B cell (primary cell): ENCODE data around the gene CCDC124. TPM values are rescaled to one million over a fixed set of nuclear protein-coding genes. Genes with fewer than 3 reads are reported as not detected.

ENCODE experiments used
- ATAC-seq: fragments of 200-7000 bp; cut with Tn5 transposase; one replicate; pipeline ENCODE4 v1.10.0; 2021; ENCODE audit warnings: low read depth, mild to moderate bottlenecking, moderate number of reproducible peaks, moderate library complexity
- CTCF ChIA-PET: fragments of 350-600 bp; sonication (Branson Sonifier 250); formaldehyde crosslinking; loops from one replicate; lab custom pipeline; 2021; ENCODE audit warnings: antibody characterized with exemption, inconsistent platforms; lab: Charles Lee
- POLR2A ChIA-PET: fragments of 350-600 bp; sonication (Branson Sonifier 250); formaldehyde crosslinking; loops from one replicate; lab custom pipeline; 2021; ENCODE audit warnings: antibody characterized with exemption; lab: Charles Lee
- DNase-seq: peaks from one replicate; pipeline ENCODE4 v3.0.0; 2013
- H2AFZ ChIP-seq: 2 replicates; pipeline ENCODE4 v1.6.1; 2012; ENCODE audit warnings: mild to moderate bottlenecking, low read depth, low read length; ENCODE audit not compliant: insufficient read depth, poor library complexity, severe bottlenecking
- H3K27ac ChIP-seq, 2 donors: 1 replicate in 1 of 2; 2 replicates in 1 of 2; pipeline ENCODE4 v1.5.1; 2012 to 2013; ENCODE audit warnings: low read length in 2 of 2, mild to moderate bottlenecking in 2 of 2, moderate library complexity in 1 of 2
- H3K27me3 ChIP-seq, 4 experiments: fragments of 200-600 bp in 1 of 4; sonication (generic) in 1 of 4; replicated peaks in 1 of 4; 1 replicate in 2 of 4; 2 replicates in 2 of 4; pipeline versions ENCODE4 v1.6.1 to v1.7.0; 2013 to 2016; ENCODE audit warnings: low read length in 3 of 4, mild to moderate bottlenecking in 2 of 4, mixed read lengths in 1 of 4, moderate library complexity in 1 of 4; ENCODE audit not compliant: insufficient read depth in 4 of 4, control insufficient read depth in 3 of 4; ENCODE audit errors: control extremely low read depth in 1 of 4
- H3K36me3 ChIP-seq, 2 experiments: replicated peaks in 1 of 2; 1 replicate in 1 of 2; 2 replicates in 1 of 2; pipeline versions ENCODE4 v1.6.1 to v1.7.1; 2013; ENCODE audit warnings: low read length in 1 of 2; ENCODE audit not compliant: insufficient read depth in 2 of 2, control insufficient read depth in 1 of 2; ENCODE audit errors: control extremely low read depth in 1 of 2, extremely low read depth in 1 of 2
- H3K4me1 ChIP-seq, 2 donors: fragments of 200-600 bp in 1 of 2; sonication (generic) in 1 of 2; 1 replicate in 1 of 2; 2 replicates in 1 of 2; pipeline versions ENCODE4 v1.5.1 to v1.6.1; 2013 to 2017; ENCODE audit warnings: low read length in 2 of 2; ENCODE audit not compliant: control insufficient read depth in 2 of 2, insufficient read depth in 2 of 2
- H3K4me2 ChIP-seq: replicated peaks from 2 replicates; pipeline ENCODE3; 2012; ENCODE audit warnings: mild to moderate bottlenecking, low read depth, low read length; ENCODE audit not compliant: poor library complexity, severe bottlenecking
- H3K4me3 ChIP-seq, 5 experiments: fragments of 200-600 bp in 1 of 5; sonication (generic) in 1 of 5; 1 replicate in 3 of 5; 2 replicates in 2 of 5; pipeline versions ENCODE4 v1.5.1 to v1.7.0; 2011 to 2016; ENCODE audit warnings: low read length in 4 of 5, mild to moderate bottlenecking in 4 of 5, low read depth in 2 of 5, control low read depth in 1 of 5, moderate library complexity in 1 of 5; ENCODE audit not compliant: insufficient read depth in 1 of 5; ENCODE audit errors: control extremely low read depth in 1 of 5, extremely low read depth in 1 of 5
- H3K79me2 ChIP-seq: fragments of 200-600 bp; sonication (generic); one replicate; pipeline ENCODE4 v1.6.0; 2016; ENCODE audit warnings: low read length; ENCODE audit not compliant: control insufficient read depth, insufficient read depth
- H3K9ac ChIP-seq: fragments of 200-600 bp; sonication (generic); 2 replicates; pipeline ENCODE4 v1.6.1; 2017; ENCODE audit warnings: mild to moderate bottlenecking, low read length, moderate library complexity
- H3K9me3 ChIP-seq, 3 donors: one replicate each; pipeline versions ENCODE4 v1.6.1 to v1.7.1; 2013; ENCODE audit warnings: low read length in 2 of 3; ENCODE audit not compliant: control insufficient read depth in 2 of 3, insufficient read depth in 1 of 3; ENCODE audit errors: control extremely low read depth in 1 of 3
- H4K20me1 ChIP-seq: 2 replicates; pipeline ENCODE4 v1.6.0; 2012; ENCODE audit warnings: mild to moderate bottlenecking, low read length; ENCODE audit not compliant: insufficient read depth, control insufficient read depth, poor library complexity, severe bottlenecking
- H3K27ac Mint-ChIP-seq: one replicate; pipeline ENCODE4 v1.8.0; 2021; ENCODE audit warnings: mixed read lengths
- H3K27me3 Mint-ChIP-seq: one replicate; pipeline ENCODE4 v1.8.0; 2021; ENCODE audit warnings: mixed read lengths
- H3K4me1 Mint-ChIP-seq: one replicate; pipeline ENCODE4 v1.8.0; 2021; ENCODE audit warnings: mixed read lengths
- H3K4me3 Mint-ChIP-seq: one replicate; pipeline ENCODE4 v1.8.0; 2021; ENCODE audit warnings: mixed read lengths
- H3K9me3 Mint-ChIP-seq: one replicate; pipeline ENCODE4 v1.8.0; 2022; ENCODE audit warnings: mixed read lengths; ENCODE audit not compliant: insufficient read depth
- CTCF ChIP-seq: fragments of 200-600 bp; IDR thresholded peaks from one replicate; pipeline ENCODE4 v1.8.0; 2022; ENCODE audit warnings: antibody characterized with exemption, mild to moderate bottlenecking
- EZH2 ChIP-seq: IDR thresholded peaks from 2 replicates; pipeline ENCODE4 v1.6.1; 2012; ENCODE audit warnings: borderline replicate concordance, low read depth, mild to moderate bottlenecking, moderate library complexity, low read length; ENCODE audit not compliant: insufficient read depth, poor library complexity, severe bottlenecking
- WGBS: methylation state at CpG from one replicate; pipeline ENCODE4 v1.1.5; 2013; ENCODE audit warnings: missing lambda C conversion rate; ENCODE audit not compliant: insufficient coverage; 5-methylcytosine and 5-hydroxymethylcytosine counted together
- intact Hi-C: fragments of 100-400 bp; cut with micrococcal nuclease; formaldehyde crosslinking; loops from one replicate; pipeline ENCODE4 v1.10.0; 2022
- polyA plus RNA-seq: library from polyadenylated mRNA; depleted of rRNA; stranded (reverse); fragments of >200 nt; gene quantifications from 2 replicates; pipeline ENCODE4 v1.2.3, GENCODE V29; 2012
- total RNA-seq, 2 donors: library from RNA; stranded (reverse); fragments of 120-200 nt in 1 of 2; gene quantifications; 1 replicate in 1 of 2; 2 replicates in 1 of 2; pipeline versions ENCODE4 v1.2.3 to v1.2.4, GENCODE V29; 2013 to 2022

CCDC124 gene
- total and polyA plus RNA-seq, 2 donors (not counting 1 experiment from before 2014, with no cell fraction given) = 25.0 to 57.8 TPM

GRCh38 chr19:17963936-17964691, 31.3 kb downstream of the CCDC124 start:
- peaks cover 8% of the 10 kb centered on the region for H3K4me1 Mint-ChIP-seq
- Histone ChIP-seq H3K4me2 (no peak overlapping the region), H3K27ac (no peak overlapping the region), H3K27me3 (peaks cover 0 to 42% (median 13%) of the 10 kb centered on the region in 4 experiments), H3K9ac (no peak overlapping the region), H3K4me3 (no peak overlapping the region), H3K36me3 (no peaks in the 10 kb centered on the region), H3K79me2 (no peaks in the 10 kb centered on the region), H3K9me3 (peaks cover 0 to 6% (median 0%) of the 10 kb centered on the region in 3 donors), H2AFZ (no peak overlapping the region), H3K4me1 (peaks cover 4 to 10% of the 10 kb centered on the region in 2 donors), H4K20me1 (no peaks in the 10 kb centered on the region)
- DNase-seq (no peak), ATAC-seq (no peak)
- CTCF ChIA-PET = no interaction called here
- H3K27ac Mint-ChIP-seq = no peak overlapping the region
- WGBS = 88% methylated on average over 9 of the region's 13 CpGs
- TF ChIP-seq CTCF (no peak), EZH2 (no peak)
- peaks cover 46% of the 10 kb centered on the region for H3K27me3 Mint-ChIP-seq
- no peak overlapping the region for H3K4me3 Mint-ChIP-seq
- no peaks in the 10 kb centered on the region for H3K9me3 Mint-ChIP-seq
- intact Hi-C loops = no loop called here
- POLR2A ChIA-PET = interaction anchor here (0.6 kb wide), 1 partner anchor 420 kb away, joined by 5 read pairs; no protein-coding TSS in a partner anchor
